Body of pancreas (tissue), 4 donors: ENCODE measurements around the gene LETM1.

Experiments
- POLR2A ChIP-seq, 3 donors: fragments of 450-650 bp; IDR thresholded peaks; one replicate each; pipeline ENCODE4 v1.6.1; 2016; ENCODE audit warnings: antibody characterized with exemption in 3 of 3, mild to moderate bottlenecking in 2 of 3
- TF ChIP-seq, protein P1 (sequence below), 7 experiments: fragments of 450-650 bp in 4 of 7; fragments of 200-600 bp in 3 of 7; sonication (generic) in 3 of 7; IDR thresholded peaks; one replicate each; pipeline ENCODE4 v1.5.1; 2016 to 2019; ENCODE audit warnings: antibody characterized with exemption in 7 of 7

DNA sequence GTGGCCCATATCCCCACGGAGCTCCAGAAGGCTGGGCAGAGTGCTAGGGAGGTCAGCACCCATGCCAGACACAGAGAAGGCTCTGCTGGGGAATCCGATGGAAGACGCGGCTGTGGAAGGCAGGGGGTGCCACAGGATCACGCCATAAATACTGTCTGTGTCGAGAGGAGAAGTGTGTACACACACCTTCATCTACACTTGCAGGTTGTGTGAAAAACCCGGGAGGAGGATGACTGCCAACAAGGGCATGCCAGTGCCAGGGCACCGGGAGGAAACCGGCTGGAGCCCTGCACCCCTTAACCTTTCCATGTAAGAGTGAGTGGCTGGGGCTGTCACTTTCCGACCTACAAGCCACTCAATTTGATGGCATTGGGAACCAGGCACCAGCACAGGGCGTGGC, 31.2 kb downstream of the LETM1 start:
- TF ChIP-seq, protein P1, sequence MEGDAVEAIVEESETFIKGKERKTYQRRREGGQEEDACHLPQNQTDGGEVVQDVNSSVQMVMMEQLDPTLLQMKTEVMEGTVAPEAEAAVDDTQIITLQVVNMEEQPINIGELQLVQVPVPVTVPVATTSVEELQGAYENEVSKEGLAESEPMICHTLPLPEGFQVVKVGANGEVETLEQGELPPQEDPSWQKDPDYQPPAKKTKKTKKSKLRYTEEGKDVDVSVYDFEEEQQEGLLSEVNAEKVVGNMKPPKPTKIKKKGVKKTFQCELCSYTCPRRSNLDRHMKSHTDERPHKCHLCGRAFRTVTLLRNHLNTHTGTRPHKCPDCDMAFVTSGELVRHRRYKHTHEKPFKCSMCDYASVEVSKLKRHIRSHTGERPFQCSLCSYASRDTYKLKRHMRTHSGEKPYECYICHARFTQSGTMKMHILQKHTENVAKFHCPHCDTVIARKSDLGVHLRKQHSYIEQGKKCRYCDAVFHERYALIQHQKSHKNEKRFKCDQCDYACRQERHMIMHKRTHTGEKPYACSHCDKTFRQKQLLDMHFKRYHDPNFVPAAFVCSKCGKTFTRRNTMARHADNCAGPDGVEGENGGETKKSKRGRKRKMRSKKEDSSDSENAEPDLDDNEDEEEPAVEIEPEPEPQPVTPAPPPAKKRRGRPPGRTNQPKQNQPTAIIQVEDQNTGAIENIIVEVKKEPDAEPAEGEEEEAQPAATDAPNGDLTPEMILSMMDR (IDR thresholded peaks at IDR 0.05): no peak
- TF ChIP-seq POLR2A (IDR thresholded peaks at IDR 0.05): no peak
